ENCODE results near the gene LDB3. TPM values are rescaled to one million over a fixed set of nuclear protein-coding genes. Genes with fewer than 3 reads are reported as not detected.
A peak's percentile ranks its signal among the peaks of the same experiment; 100 is the strongest.

Gene LDB3
- polyA plus RNA-seq, 10 donors = 305 to 981 (median 737) TPM

DNA sequence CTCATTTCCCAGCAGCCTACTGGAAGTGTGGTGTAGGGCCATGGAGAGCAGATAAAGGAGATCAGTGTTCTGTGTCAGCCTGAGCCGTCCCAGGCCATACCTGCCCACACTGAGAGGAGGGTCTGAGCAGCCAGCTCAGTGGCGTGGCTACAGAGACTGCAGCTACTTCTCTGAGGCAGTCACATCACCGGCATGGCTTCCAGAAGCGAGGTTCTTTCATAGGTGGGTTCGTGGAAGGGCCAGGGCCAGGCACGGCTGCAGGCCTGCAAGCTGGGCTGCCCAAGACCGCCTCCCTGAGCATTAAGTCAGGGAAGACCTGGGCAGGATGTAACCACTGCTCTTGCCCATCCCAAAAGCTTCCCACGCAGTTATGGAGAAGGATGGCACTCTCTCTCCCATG is 34.9 kb downstream of the LDB3 start:
- no peak for DNase-seq

DNA sequence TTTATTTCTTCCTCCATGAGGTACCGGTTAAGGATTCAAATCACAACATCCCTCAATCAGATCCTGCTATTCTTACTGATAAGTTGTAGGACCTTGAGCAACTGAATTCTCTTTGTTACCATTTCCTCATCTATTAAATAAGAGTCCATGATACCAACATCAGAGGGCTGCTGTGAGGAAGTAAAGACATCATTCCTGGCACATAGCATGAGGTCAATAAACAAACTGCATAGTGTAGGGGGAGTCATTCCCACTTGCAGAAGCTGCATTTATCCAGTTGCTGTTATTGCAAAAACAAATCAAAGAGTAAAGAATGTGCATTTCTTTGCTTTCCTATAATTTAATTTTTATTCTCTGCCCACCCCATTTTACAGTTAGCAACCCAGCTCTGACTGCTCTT is 36.8 kb downstream of the LDB3 start:
- DNase-seq = no peak

GRCh38 chr10:86705905-86706304 is 37.6 kb downstream of the LDB3 start:
- no peak for DNase-seq

- no peak for DNase-seq
These were observed 38.1 kb downstream of the LDB3 start for GRCh38 chr10:86706401-86706841.

DNA sequence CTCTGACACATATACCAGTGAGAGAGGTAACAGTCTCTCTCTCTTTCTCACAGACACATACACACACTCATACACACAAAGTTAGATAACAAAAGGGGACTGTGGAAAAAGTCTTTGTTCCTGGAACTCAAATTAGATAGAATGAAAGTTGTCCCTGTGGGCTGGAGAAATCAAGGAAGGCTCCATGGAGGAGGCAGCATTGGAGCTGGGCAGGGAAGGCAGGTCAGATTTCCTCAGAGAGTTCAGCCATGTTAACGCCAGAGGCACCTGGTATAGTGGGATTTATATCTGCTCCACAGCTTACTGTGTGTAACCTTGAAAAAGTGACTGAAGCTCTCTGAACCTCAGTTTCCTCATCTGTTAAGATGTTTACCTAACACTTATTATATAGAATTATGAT is 38.7 kb downstream of the LDB3 start:
- no peak for DNase-seq

- no peak for DNase-seq
These were observed 39.2 kb downstream of the LDB3 start for GRCh38 chr10:86707505-86707904.

GRCh38 chr10:86708068-86708782 is 39.9 kb downstream of the LDB3 start:
- DNase-seq = no peak

DNA sequence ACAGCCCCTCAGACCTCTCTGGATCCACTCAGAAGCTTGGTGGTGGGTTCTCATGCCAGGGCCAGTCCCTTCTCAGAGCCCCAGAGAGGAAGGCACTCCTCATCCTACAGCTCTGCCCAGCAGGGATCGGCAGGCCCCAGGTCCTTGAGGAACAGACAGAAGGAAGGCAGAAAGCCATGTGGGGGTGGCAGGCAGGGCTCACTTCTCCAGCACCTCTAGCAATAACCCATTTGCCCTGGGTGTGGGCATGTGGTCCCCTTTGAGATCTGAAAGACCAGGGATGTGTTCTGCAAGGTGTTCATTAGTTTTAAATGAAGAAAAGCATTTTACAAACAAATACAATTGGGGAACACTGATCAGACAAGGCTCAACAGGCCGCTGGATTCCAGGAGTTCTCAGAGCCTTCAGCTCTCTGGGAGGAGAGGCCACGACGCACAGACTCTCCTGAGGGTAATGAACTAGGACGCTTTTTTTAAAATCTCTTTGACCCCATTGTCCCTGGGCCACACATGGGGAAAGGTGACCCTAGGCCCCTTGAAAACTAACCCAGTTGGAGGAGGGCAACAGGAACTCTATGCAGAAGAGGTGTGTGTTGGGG is 40.6 kb downstream of the LDB3 start:
- no peak for DNase-seq

DNA sequence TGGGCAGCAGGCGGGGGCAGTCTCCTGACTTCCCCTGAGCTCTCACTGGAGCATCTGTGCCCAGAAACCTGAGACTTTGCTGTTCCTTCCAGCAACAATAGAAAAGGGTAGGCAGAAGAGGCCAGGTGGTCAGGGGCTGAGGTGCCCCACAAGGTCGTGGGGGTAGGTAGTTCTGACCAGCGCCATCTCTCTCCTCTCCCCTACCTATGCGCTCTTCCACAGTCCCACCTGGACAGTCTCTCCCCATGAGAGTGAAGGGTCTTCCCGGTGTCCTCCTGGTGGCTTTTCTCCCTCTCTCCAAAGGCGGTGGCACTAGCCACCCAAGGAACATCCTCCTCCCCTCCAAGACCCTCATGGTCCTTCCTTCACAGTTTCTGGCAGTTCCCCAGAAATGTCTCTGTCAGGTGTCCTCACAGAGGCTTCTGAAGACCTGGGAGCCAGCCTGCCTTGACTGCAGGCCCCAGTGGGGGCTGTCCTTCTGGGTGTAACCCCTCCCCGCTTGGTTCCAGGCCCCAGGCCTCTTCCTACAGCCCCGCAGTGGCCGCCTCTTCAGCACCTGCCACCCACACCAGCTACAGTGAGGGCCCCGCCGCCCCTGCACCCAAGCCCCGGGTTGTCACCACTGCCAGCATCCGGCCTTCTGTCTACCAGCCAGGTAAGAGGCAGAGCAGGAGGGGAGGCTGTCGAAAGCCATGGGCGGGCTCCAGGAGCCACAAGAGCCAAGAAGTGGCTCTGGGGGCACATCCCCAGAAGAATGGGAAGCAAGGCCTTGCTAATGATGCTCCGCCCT is 41.3 kb downstream of the LDB3 start:
- DNase-seq = no peak

DNA sequence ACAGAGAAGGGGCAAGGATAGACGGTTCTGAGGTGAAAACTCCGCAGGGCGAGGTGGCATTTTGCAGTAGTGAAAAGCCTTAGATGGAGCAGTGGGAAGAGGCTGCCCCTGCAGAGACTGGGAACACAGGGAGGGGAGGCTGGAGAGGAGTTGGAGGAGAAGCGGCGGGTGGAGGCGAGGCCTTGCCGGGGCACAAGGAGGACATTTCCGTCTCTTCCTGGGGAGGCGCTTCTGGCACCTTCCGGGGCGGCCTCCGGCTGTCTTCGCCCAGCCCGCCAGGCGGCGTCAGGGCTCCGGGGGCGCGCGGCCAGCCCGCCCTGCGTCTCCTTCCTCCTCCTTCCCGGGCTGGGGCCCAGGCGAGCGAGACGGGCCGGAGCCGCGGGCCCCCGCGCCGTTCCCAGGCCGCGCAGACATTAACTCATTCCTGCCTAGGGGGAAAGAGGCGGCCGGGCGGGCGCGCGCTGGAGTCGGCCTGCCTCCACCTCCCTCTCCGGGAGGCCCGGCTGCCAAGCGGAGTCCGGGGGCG is 42.7 kb downstream of the LDB3 start:
- peak; percentile 93 to 98 (median 96) for DNase-seq

DNA sequence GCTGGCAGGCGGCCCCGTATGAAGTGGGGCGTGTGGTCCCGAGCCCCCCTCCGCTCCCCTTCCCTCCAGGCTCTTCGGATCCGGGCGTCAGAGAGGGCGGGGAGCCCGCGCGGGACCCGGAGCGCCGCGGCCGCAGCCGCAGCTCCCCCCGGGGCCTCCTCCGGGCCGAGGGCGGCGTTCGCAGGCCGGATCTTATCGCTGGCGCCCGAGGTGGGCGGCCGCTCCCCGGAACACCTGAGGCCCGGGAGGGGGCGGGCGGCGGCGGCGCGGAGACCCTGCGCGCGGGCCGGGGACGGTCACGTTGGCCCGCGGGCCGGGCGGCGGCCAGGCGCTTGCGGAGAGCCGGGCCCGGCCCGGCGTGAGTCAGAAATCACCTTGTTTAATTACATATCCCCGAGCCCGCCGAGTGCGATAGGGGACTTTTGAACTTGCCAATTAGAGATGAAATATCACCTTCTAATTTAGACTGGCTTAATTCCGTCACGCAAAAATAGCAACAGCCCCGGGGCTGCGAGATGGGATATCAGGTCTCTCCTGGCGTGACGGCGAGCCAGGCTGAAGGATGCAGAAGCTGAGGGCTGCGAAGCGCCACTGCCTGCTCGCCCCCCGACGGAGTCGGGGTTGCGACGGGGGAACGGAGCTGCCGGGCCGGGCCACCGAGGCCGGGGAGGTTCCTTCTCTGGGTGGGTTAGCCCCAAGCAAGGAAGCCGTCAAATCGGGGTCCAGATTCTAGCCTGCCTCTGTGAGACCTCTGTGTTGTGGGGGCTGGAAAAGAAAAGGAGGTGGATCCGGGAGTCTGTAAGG is 43.4 kb downstream of the LDB3 start:
- DNase-seq = peak; percentile 57 to 90 (median 73)

- DNase-seq = peak in 1 of 3 donors; percentile 35
These were observed 44.0 kb downstream of the LDB3 start for GRCh38 chr10:86712317-86712707.

DNA sequence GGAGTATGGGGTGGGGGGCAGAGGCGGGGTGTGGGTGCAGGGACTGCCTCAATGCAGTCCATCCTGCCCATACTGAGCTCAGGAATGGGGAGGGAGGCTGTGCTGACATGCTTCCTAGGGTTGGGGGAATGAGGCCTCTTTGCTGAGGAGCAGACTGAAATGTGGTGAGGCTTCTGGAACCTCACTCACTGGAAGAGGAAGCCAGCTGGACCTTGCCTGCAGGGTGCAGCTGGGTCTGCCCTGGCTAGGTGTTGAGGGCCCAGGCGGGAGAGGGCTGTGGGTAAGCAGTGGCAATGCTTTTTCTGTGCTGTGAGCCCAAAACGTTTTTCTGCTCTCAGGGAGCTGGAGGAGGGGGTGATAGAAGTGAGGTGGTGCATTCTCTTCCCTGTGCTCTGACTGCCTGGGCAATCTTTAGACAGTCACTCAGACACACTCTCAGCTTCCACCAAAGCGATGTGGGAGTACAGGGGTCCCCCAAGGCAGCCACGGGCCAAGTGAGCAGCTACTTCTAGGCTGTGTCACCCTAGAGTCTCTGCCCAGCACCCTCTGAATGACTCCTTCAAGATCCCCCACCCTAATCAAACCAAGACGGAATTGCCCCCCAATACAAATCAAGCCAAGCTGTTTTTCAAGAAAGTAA is 47.0 kb downstream of the LDB3 start:
- no peak for DNase-seq

DNA sequence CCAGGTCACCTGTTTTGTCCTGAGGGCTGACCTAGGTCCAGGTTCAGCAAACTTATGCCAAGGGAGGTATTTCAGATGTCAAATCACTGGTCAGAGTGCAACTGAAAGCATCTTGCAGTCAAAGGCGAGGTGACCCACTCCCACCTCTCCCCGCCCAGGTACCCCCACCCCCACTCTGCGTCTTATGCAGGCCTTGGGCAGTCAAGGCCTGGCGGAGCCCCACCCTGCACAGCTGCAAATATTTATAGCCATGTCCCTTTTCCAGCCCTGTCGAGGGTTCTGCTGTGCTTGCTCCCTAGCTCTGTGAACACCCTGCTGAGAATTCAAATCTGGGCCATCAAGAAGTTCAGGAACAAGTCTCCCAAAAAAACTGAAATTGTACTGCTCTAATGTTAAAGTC is 47.5 kb downstream of the LDB3 start:
- DNase-seq = peak in 1 of 3 donors; percentile 33

DNA sequence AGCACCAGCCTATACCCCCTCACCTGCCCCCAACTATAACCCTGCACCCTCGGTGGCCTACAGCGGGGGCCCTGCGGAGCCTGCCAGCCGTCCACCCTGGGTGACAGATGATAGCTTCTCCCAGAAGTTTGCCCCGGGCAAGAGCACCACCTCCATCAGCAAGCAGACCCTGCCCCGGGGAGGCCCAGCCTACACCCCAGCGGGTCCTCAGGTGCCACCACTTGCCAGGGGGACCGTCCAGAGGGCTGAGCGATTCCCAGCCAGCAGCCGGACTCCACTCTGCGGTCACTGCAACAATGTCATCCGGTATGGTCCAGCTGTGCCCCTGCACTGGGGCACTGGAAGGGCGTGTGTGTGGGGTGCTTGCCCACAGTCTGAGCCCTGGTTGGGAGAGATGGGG is 48.2 kb downstream of the LDB3 start:
- no peak for DNase-seq

GRCh38 chr10:86718556-86718955 is 50.2 kb downstream of the LDB3 start:
- no peak for DNase-seq

DNA sequence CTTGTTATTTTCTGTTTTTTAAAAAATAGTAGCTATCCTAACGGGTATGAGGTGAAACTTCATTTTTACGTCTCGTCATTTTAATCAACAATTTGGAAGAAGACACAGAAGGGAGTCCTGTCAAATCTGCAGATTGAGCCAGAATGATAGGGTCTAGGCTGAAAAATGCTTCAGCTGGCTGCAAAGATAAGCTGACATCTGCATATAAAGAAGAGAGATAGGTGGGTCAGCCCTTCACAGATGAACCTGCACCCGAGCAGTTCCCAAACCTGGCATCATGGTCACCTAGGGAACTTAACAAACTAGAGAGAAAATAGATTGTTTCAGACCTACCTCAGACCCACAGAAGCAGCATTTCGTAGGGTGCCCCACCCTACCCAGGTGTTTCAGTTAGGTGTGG is 52.9 kb downstream of the LDB3 start:
- DNase-seq = no peak

DNA sequence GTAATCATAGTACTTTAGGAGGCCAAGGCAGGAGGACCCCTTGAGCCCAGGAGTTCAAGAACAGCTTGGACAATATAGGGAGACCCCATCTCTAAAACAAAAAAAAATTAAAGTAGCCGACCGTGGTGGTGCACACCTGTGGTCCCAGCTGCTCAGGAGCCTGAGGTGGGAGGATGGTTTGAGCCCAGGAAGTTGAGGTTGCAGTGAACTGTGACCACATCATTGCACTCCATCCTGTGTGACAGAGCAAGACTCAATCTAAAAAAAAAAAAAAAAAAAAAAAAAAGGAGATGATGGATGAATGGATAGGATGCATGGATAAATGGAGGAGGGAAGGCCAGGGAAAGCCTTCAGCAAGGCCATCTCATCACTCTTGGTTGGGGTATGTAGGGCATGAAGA is 54.7 kb downstream of the LDB3 start:
- no peak for DNase-seq

GRCh38 chr10:86724445-86724844 is 56.1 kb downstream of the LDB3 start:
- DNase-seq = no peak

- DNase-seq = no peak
These were observed 57.8 kb downstream of the LDB3 start for GRCh38 chr10:86725980-86726676.

GRCh38 chr10:86726677-86726999 is 58.3 kb downstream of the LDB3 start:
- no peak for DNase-seq

All from muscle of back (tissue), 11 donors.